Ascending aorta (tissue), 2 donors: ENCODE data around the gene PTPN1. TPM values are rescaled to one million over a fixed set of nuclear protein-coding genes. Genes with fewer than 3 reads are reported as not detected.
"Not testable (repeated sequence)": the region's sequence is repeated elsewhere in the genome, so short reads cannot be mapped to it uniquely, and the experiment has no call there.

Experiments
- DNase-seq, 2 donors: peaks; one replicate each; pipeline ENCODE4 v3.0.0-alpha.2; 2019; ENCODE audit warnings: low spot score in 2 of 2
- H3K27ac ChIP-seq, 2 donors: fragments of 200-600 bp; sonication (generic); one replicate each; pipeline ENCODE4 v1.5.1; 2016 to 2017; ENCODE audit warnings: mild to moderate bottlenecking in 1 of 2
- H3K27me3 ChIP-seq: fragments of 200-600 bp; sonication (generic); one replicate; pipeline ENCODE4 v1.5.1; 2017
- H3K36me3 ChIP-seq, 2 donors: fragments of 200-600 bp; sonication (generic); one replicate each; pipeline ENCODE4 v1.5.1; 2016
- H3K4me1 ChIP-seq, 2 donors: fragments of 200-600 bp; sonication (generic); one replicate each; pipeline ENCODE4 v1.5.1; 2016 to 2017; ENCODE audit warnings: mild to moderate bottlenecking in 1 of 2
- H3K4me3 ChIP-seq, 2 donors: fragments of 200-600 bp; sonication (generic); one replicate each; pipeline ENCODE4 v1.5.1; 2016 to 2017; ENCODE audit warnings: mild to moderate bottlenecking in 1 of 2
- H3K9me3 ChIP-seq, 2 donors: fragments of 200-600 bp; sonication (generic); one replicate each; pipeline ENCODE4 v1.5.1; 2016
- intact Hi-C: fragments of 100-400 bp; cut with DNase I; formaldehyde crosslinking; loops from one replicate; pipeline ENCODE4 v1.15.1; 2023
- total RNA-seq: library from RNA; depleted of rRNA; stranded (reverse); fragments of >200 nt; gene quantifications from one replicate; pipeline ENCODE4 v1.1.0, GENCODE V29; 2016
- TF ChIP-seq, protein P1 (sequence below), 3 experiments: fragments of 200-600 bp in 2 of 3; fragments of 450-650 bp in 1 of 3; sonication (generic) in 2 of 3; IDR thresholded peaks; one replicate each; pipeline ENCODE4 v1.5.1; 2016 to 2019; ENCODE audit warnings: antibody characterized with exemption in 3 of 3, mild to moderate bottlenecking in 1 of 3, moderate library complexity in 1 of 3

PTPN1 gene
- total RNA-seq, 1 donor from 2014 or later = 30.2 TPM

DNA sequence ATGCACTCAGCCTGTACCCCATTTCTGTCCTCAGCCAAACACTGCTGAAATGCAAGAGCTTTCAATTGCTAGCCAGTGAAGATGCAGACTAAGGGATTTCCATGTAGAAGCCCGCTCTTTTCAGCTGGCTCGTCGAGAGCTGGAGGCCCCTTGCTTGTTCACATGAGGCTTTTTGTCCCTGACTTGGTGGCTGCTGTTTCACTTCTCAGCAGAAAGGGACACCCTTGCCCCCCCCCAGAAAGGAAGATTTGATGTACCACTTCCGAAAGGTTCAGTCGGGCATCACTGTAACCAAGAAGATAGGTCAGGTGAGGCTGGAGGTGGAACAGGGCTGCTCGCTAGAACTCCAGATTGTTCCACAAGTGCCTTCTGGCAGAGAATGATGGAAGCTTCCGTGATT, 23.3 kb downstream of the PTPN1 start:
- TF ChIP-seq, protein P1, sequence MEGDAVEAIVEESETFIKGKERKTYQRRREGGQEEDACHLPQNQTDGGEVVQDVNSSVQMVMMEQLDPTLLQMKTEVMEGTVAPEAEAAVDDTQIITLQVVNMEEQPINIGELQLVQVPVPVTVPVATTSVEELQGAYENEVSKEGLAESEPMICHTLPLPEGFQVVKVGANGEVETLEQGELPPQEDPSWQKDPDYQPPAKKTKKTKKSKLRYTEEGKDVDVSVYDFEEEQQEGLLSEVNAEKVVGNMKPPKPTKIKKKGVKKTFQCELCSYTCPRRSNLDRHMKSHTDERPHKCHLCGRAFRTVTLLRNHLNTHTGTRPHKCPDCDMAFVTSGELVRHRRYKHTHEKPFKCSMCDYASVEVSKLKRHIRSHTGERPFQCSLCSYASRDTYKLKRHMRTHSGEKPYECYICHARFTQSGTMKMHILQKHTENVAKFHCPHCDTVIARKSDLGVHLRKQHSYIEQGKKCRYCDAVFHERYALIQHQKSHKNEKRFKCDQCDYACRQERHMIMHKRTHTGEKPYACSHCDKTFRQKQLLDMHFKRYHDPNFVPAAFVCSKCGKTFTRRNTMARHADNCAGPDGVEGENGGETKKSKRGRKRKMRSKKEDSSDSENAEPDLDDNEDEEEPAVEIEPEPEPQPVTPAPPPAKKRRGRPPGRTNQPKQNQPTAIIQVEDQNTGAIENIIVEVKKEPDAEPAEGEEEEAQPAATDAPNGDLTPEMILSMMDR (IDR thresholded peaks at IDR 0.05) = no peak
- Histone ChIP-seq H3K4me1 (peaks cover 6 to 23% of the 10 kb centered on the region in 2 donors), H3K36me3 (no peaks in the 10 kb centered on the region), H3K27ac (no peak overlapping the region), H3K4me3 (no peak overlapping the region), H3K27me3 (no peaks in the 10 kb centered on the region), H3K9me3 (no peaks in the 10 kb centered on the region)
- DNase-seq = no peak
- intact Hi-C loops = no loop called here

DNA sequence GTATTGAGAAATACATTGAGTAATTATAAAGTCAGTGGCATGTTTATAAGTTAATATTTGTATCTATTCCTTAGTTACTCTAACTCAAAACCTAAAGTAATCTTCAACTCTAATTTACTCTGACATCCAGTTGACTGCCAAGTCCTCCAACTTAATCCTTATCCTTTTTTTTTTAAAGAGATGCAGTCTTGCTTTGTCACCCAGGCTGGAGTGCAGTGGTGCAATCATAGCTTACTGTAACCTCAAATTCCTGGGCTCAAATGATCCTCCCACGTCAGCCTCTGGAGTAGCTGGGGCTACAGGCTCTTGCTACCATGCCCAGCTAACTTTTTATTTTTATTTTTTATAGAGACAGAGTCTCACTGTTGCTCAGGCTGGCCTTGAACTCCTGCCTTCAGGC, 24.4 kb downstream of the PTPN1 start:
- Histone ChIP-seq H3K27me3 (no peaks in the 10 kb centered on the region), H3K4me3 (no peak overlapping the region), H3K4me1 (peaks cover 0 to 22% of the 10 kb centered on the region in 2 donors), H3K27ac (no peak overlapping the region), H3K9me3 (no peaks in the 10 kb centered on the region), H3K36me3 (no peaks in the 10 kb centered on the region)
- TF ChIP-seq, protein P1 (IDR thresholded peaks at IDR 0.05) = no peak
- DNase-seq = no peak
- intact Hi-C loops = no loop called here

DNA sequence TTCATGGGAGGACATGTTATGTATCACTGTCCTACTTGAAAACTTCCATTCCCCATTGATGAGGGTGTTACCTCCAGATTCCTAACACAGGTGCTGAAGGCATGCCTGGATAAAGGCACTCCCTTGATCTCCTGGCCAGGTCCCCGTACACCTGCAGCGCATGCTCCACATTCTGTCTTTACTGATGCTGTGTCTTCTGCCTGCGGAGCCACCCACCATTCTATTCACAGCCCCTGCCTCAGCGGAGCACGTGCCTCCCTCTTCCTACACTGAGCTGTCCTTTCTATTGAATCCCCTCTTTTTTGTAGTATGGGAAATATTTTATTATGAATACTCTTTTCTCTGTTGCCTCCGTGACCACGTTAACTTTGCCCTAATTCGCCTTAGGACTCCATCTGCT, 25.0 kb downstream of the PTPN1 start:
- intact Hi-C loops = no loop called here
- TF ChIP-seq, protein P1 (IDR thresholded peaks at IDR 0.05) = no peak
- H3K27me3 ChIP-seq = no peaks in the 10 kb centered on the region
- no peaks in the 10 kb centered on the region for H3K9me3 ChIP-seq
- no peak for DNase-seq
- H3K36me3 ChIP-seq = no peaks in the 10 kb centered on the region
- H3K4me3 ChIP-seq = no peak overlapping the region
- H3K4me1 ChIP-seq = peaks cover 0 to 20% of the 10 kb centered on the region in 2 donors
- no peak overlapping the region for H3K27ac ChIP-seq

DNA sequence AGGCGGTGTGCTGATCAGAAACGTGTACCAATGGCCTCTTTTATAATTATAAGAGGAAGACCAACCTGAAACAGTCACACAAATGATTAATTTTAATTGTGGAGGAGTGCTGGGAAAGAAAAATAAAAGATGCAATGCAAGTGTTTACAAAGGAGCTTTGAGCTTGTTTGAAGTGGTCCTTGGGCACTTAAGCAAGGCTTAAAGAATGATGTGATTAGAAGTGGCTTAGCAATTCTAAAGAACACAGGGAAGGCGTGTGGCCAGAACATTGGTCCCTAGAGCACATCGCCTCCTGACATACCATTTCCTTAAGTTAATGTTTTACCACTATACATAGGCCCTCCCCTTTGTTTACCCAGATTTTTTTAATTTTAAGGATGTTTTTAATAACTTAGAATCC, 26.1 kb downstream of the PTPN1 start:
- H3K36me3 ChIP-seq = no peaks in the 10 kb centered on the region
- TF ChIP-seq, protein P1 (IDR thresholded peaks at IDR 0.05) = no peak
- DNase-seq = no peak
- H3K9me3 ChIP-seq = no peaks in the 10 kb centered on the region
- H3K27me3 ChIP-seq = no peaks in the 10 kb centered on the region
- H3K4me1 ChIP-seq = peaks cover 4 to 25% of the 10 kb centered on the region in 2 donors
- intact Hi-C loops = no loop called here
- no peak overlapping the region for H3K27ac ChIP-seq
- no peak overlapping the region for H3K4me3 ChIP-seq

DNA sequence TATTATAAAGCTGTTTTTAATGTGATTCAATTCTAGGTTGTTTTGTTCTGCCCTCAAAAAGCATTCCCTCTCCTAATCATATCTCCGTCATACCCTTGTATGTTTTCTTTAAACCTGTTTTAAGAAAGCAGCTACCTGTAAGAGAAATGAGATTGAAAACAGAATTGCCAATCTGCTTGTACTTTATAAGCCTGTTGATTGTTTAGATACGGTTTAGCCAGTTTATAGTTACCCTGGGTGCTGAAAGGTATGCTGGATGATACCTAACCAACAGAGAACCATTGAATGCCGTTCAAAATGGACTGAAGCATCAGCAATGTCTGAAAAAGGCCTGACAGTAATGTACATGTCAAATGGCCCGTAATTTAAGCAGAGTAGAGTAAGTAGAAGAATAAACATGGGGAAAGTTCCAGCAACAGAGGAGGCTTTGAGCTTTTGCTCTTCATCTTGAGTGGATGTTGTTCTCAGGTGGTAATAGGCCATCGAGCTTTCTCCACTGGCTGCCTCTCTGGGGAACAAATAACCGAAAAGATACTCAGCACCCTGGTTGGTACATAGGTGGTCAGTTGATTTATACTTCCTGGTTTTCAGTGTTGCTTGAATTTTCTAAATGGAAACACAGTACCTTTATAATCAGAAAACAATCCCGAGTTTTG, 27.5 kb downstream of the PTPN1 start:
- intact Hi-C loops = no loop called here
- Histone ChIP-seq H3K9me3 (no peaks in the 10 kb centered on the region), H3K27me3 (no peaks in the 10 kb centered on the region), H3K4me1 (peaks cover 13 to 35% of the 10 kb centered on the region in 2 donors), H3K4me3 (no peak overlapping the region), H3K27ac (no peak overlapping the region), H3K36me3 (no peaks in the 10 kb centered on the region)
- TF ChIP-seq, protein P1 (IDR thresholded peaks at IDR 0.05) = no peak
- DNase-seq = no peak

DNA sequence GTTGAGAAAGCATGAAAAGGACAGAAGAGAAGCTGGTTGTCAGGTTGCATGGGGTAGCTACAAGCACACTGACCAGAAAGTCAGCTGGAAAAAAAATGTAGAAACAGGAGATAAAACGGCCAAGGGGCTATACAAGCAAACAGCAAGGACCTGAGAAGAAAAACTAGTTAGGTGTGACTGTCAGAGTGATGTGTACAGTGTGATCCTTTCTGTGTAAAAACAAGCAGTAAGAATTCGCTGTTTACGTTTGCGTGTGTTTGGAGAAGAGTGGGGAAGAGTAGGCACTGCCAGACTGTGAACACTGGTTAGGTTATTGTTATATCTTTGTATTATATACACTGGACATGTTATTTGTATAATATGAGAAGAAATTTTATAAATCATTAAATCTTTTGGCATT, 28.1 kb downstream of the PTPN1 start:
- Histone ChIP-seq H3K9me3 (no peaks in the 10 kb centered on the region), H3K27ac (peak overlapping the region in 1 of 2 donors; percentile 44)

DNA sequence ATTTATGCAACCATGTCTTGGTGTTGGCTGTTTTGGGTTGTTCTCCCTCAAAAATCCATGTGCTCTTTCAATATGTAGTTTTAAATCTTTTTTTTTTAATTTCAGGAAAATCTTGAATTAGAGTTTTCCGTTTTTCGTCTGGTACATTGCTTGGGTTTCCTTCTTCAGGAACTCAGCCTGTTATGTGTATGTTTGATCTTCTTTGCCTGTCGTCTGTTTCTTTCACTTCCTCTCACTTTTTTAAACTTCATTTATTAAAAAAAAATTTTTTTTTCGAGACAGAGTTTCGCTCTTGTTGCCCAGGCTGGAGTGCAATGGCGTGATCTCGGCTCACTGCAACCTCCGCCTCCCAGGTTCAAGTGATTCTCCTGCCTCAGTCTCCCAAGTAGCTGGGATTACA, 29.6 kb downstream of the PTPN1 start:
- H3K4me1 ChIP-seq = peaks cover 13 to 42% of the 10 kb centered on the region in 2 donors
- not testable (repeated sequence) for H3K27me3 ChIP-seq, H3K4me3 ChIP-seq, H3K9me3 ChIP-seq, H3K36me3 ChIP-seq, DNase-seq
- intact Hi-C loops = loop anchor here (2.0 kb wide), 2 partner anchors 21 to 29 kb away; partner anchors contain the start of gene PTPN1
- H3K27ac ChIP-seq = peak overlapping the region; percentile 81 to 94

More for the DNA sequence above, 28.1 kb downstream of the PTPN1 start:
- peaks cover 13 to 40% of the 10 kb centered on the region in 2 donors for H3K4me1 ChIP-seq
- no peaks in the 10 kb centered on the region for H3K27me3 ChIP-seq
- TF ChIP-seq, protein P1 (IDR thresholded peaks at IDR 0.05) = no peak
- no peak for DNase-seq
- intact Hi-C loops = no loop called here
- H3K4me3 ChIP-seq = no peak overlapping the region
- no peaks in the 10 kb centered on the region for H3K36me3 ChIP-seq
